SK-N-SH (cell line): ENCODE data around the gene RIMS4. TPM values are rescaled to one million over a fixed set of nuclear protein-coding genes. Genes with fewer than 3 reads are reported as not detected.

Experiments used
- CTCF ChIA-PET: fragments of 300-600, 350-600 bp; formaldehyde crosslinking; extraction: SDS; loops from one replicate; lab custom pipeline; 2021; lab: Yijun Ruan, JAX
- POLR2A ChIA-PET: fragments of 350-600 bp; sonication (Branson Sonifier 250); formaldehyde crosslinking; extraction: SDS; loops from one replicate; lab custom pipeline; 2020; ENCODE audit warnings: antibody characterized with exemption, inconsistent platforms; lab: Yijun Ruan, JAX
- DNase-seq: peaks from one replicate; pipeline ENCODE4 v3.0.0; 2012
- H2AFZ ChIP-seq: fragments of 200-600 bp; sonication (generic); 2 replicates; pipeline ENCODE4 v1.8.1; 2016; ENCODE audit warnings: antibody characterized with exemption, mild to moderate bottlenecking, low read depth
- H3F3A ChIP-seq: fragments of 200-600 bp; sonication (generic); replicated peaks from 2 replicates; pipeline ENCODE3; 2016; ENCODE audit warnings: antibody characterized with exemption, mild to moderate bottlenecking; ENCODE audit not compliant: insufficient read depth
- H3K27ac ChIP-seq, 2 experiments: fragments of 200-500 bp in 1 of 2; fragments of 200-600 bp in 1 of 2; sonication (Bioruptor generic) in 1 of 2; sonication (generic), shearing (Covaris generic) in 1 of 2; 2 replicates each; pipeline versions ENCODE4 v1.5.1 to v1.6.1; 2014 to 2016; ENCODE audit warnings: low read depth in 2 of 2, inconsistent platforms in 1 of 2, low read length in 1 of 2, mild to moderate bottlenecking in 1 of 2, mixed read lengths in 1 of 2
- H3K27me3 ChIP-seq: fragments of 200-600 bp; sonication (generic), shearing (Covaris generic); 2 replicates; pipeline ENCODE4 v1.6.1; 2016; ENCODE audit warnings: mixed run types; ENCODE audit not compliant: insufficient read depth
- H3K36me3 ChIP-seq, 2 experiments: fragments of 200-500 bp in 1 of 2; fragments of 200-600 bp in 1 of 2; sonication (Bioruptor generic) in 1 of 2; sonication (generic) in 1 of 2; replicated peaks in 1 of 2; 2 replicates each; pipeline versions ENCODE3 to v1.5.1; 2014 to 2016; ENCODE audit warnings: low read length in 1 of 2, mild to moderate bottlenecking in 1 of 2; ENCODE audit not compliant: insufficient read depth in 2 of 2, control insufficient read depth in 1 of 2
- H3K4me1 ChIP-seq, 2 experiments: fragments of 200-500 bp in 1 of 2; fragments of 200-600 bp in 1 of 2; sonication (Bioruptor generic) in 1 of 2; sonication (generic), shearing (Covaris generic) in 1 of 2; 2 replicates each; pipeline versions ENCODE4 v1.5.1 to v1.6.1; 2014 to 2016; ENCODE audit warnings: low read depth in 1 of 2, low read length in 1 of 2, mixed run types in 1 of 2; ENCODE audit not compliant: insufficient read depth in 2 of 2, control insufficient read depth in 1 of 2
- H3K4me2 ChIP-seq: fragments of 200-600 bp; sonication (generic), shearing (Covaris generic); 2 replicates; pipeline ENCODE4 v1.6.1; 2017; ENCODE audit warnings: mixed run types
- H3K4me3 ChIP-seq, 2 experiments: fragments of 200-500 bp in 1 of 2; fragments of 200-600 bp in 1 of 2; sonication (Bioruptor generic) in 1 of 2; sonication (generic), shearing (Covaris generic) in 1 of 2; 2 replicates each; pipeline versions ENCODE4 v1.5.1 to v1.8.1; 2014 to 2016; ENCODE audit warnings: low read depth in 2 of 2, inconsistent platforms in 1 of 2, low read length in 1 of 2, mild to moderate bottlenecking in 1 of 2, mixed read lengths in 1 of 2, moderate library complexity in 1 of 2
- H3K79me2 ChIP-seq: fragments of 200-600 bp; sonication (generic); 2 replicates; pipeline ENCODE4 v1.8.1; 2017; ENCODE audit warnings: mild to moderate bottlenecking; ENCODE audit not compliant: insufficient read depth
- H3K9ac ChIP-seq: fragments of 200-600 bp; sonication (generic); 2 replicates; pipeline ENCODE4 v1.6.1; 2017; ENCODE audit warnings: mixed run types
- H3K9me2 ChIP-seq: fragments of 200-600 bp; sonication (generic); 2 replicates; pipeline ENCODE4 v1.6.1; 2017; ENCODE audit warnings: mixed run types
- H3K9me3 ChIP-seq: fragments of 200-600 bp; sonication (generic); 2 replicates; pipeline ENCODE4 v1.6.1; 2017; ENCODE audit warnings: mixed run types, mild to moderate bottlenecking, moderate library complexity
- H4K20me1 ChIP-seq: fragments of 200-600 bp; sonication (generic); 2 replicates; pipeline ENCODE4 v1.6.1; 2017; ENCODE audit warnings: mild to moderate bottlenecking, mixed run types; ENCODE audit not compliant: insufficient read depth
- CTCF ChIP-seq: fragments of 200-600 bp; sonication (generic); IDR thresholded peaks from 2 replicates; pipeline ENCODE4 v1.6.1; 2017; ENCODE audit warnings: antibody characterized with exemption, mild to moderate bottlenecking, moderate library complexity
- ELF1 ChIP-seq: IDR thresholded peaks from 2 replicates; pipeline ENCODE4 v1.4.0; 2012
- EP300 ChIP-seq, 2 experiments: IDR thresholded peaks; 2 replicates each; pipeline versions ENCODE4 v1.4.0 to v1.6.1; 2012; ENCODE audit warnings: borderline replicate concordance in 1 of 2, low read depth in 1 of 2, low read length in 1 of 2
- FOSL2 ChIP-seq: IDR thresholded peaks from 2 replicates; pipeline ENCODE4 v1.4.0; 2012; ENCODE audit warnings: low read depth, mild to moderate bottlenecking, moderate library complexity, borderline replicate concordance
- FOXM1 ChIP-seq: IDR thresholded peaks from 2 replicates; pipeline ENCODE4 v1.4.0; 2012; ENCODE audit warnings: low read depth, mild to moderate bottlenecking
- GABPA ChIP-seq: IDR thresholded peaks from 2 replicates; pipeline ENCODE4 v1.4.0; 2012; ENCODE audit warnings: low read depth, mild to moderate bottlenecking
- JUND ChIP-seq: IDR thresholded peaks from 2 replicates; pipeline ENCODE4 v1.4.0; 2012
- MEF2A ChIP-seq: IDR thresholded peaks from 2 replicates; pipeline ENCODE4 v1.4.0; 2012; ENCODE audit warnings: low read depth, borderline replicate concordance
- MXI1 ChIP-seq: IDR thresholded peaks from 2 replicates; pipeline ENCODE4 v1.6.1; 2012; ENCODE audit warnings: mild to moderate bottlenecking, low read depth, low read length, improper control_type of control experiment
- NFIC ChIP-seq: IDR thresholded peaks from 2 replicates; pipeline ENCODE4 v1.4.0; 2012; ENCODE audit warnings: borderline replicate concordance
- PBX3 ChIP-seq: IDR thresholded peaks from 2 replicates; pipeline ENCODE4; 2012
- RCOR1 ChIP-seq: fragments of 150-350 bp; IDR thresholded peaks from 2 replicates; pipeline ENCODE4 v1.6.1; 2017; ENCODE audit warnings: antibody characterized with exemption, low read length
- REST ChIP-seq: IDR thresholded peaks from 2 replicates; pipeline ENCODE4 v1.6.1; 2012; ENCODE audit warnings: mild to moderate bottlenecking, low read depth, low read length, moderate library complexity
- RXRA ChIP-seq: IDR thresholded peaks from 2 replicates; pipeline ENCODE4 v1.4.0; 2012; ENCODE audit warnings: low read depth, mild to moderate bottlenecking, borderline replicate concordance
- TCF12 ChIP-seq: IDR thresholded peaks from 2 replicates; pipeline ENCODE4 v1.4.0; 2012
- USF1 ChIP-seq: IDR thresholded peaks from 2 replicates; pipeline ENCODE4 v1.4.0; 2012; ENCODE audit warnings: low read depth, borderline replicate concordance
- WGBS: methylation state at CpG from one replicate; pipeline ENCODE4 v1.1.6; 2017; ENCODE audit warnings: low lambda C conversion rate; 5-methylcytosine and 5-hydroxymethylcytosine counted together
- polyA plus RNA-seq, 3 experiments: library from polyadenylated mRNA; depleted of rRNA; stranded (reverse); fragments of >200 nt; gene quantifications; 2 replicates each; pipeline ENCODE4 v1.2.3, GENCODE V29; 2012
- TF ChIP-seq, protein P1 (sequence below): IDR thresholded peaks from 2 replicates; pipeline ENCODE4 v1.4.0; 2012; ENCODE audit warnings: low read depth, borderline replicate concordance
- TF ChIP-seq, protein P2 (sequence below): IDR thresholded peaks from 2 replicates; pipeline ENCODE4 v1.4.0; 2012; ENCODE audit warnings: low read depth

RIMS4 gene
- polyA plus RNA-seq, 1 of the 3 experiments (the other 2 are of a cell fraction) = 0.13 TPM

GRCh38 chr20:44745122-44745597, 65.2 kb downstream of the RIMS4 start:
- no peaks in the 10 kb centered on the region for H4K20me1 ChIP-seq
- TF ChIP-seq TCF12 = no peak
- TF ChIP-seq, protein P1, sequence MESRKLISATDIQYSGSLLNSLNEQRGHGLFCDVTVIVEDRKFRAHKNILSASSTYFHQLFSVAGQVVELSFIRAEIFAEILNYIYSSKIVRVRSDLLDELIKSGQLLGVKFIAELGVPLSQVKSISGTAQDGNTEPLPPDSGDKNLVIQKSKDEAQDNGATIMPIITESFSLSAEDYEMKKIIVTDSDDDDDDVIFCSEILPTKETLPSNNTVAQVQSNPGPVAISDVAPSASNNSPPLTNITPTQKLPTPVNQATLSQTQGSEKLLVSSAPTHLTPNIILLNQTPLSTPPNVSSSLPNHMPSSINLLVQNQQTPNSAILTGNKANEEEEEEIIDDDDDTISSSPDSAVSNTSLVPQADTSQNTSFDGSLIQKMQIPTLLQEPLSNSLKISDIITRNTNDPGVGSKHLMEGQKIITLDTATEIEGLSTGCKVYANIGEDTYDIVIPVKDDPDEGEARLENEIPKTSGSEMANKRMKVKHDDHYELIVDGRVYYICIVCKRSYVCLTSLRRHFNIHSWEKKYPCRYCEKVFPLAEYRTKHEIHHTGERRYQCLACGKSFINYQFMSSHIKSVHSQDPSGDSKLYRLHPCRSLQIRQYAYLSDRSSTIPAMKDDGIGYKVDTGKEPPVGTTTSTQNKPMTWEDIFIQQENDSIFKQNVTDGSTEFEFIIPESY = no peak
- TF ChIP-seq USF1 = no peak
- TF ChIP-seq REST = no peak
- TF ChIP-seq PBX3 = no peak
- no peak for TF ChIP-seq RXRA
- TF ChIP-seq FOSL2 = no peak
- no peak for TF ChIP-seq NFIC
- no peak for TF ChIP-seq GABPA
- no peak for TF ChIP-seq EP300 (IDR thresholded peaks at IDR 0.05; ENCODE audit: borderline replicate concordance in 1 of 2, low read depth in 1 of 2, low read length in 1 of 2)
- TF ChIP-seq FOXM1 = no peak
- no peak for TF ChIP-seq MEF2A
- no peak for TF ChIP-seq RCOR1
- TF ChIP-seq, protein P2, sequence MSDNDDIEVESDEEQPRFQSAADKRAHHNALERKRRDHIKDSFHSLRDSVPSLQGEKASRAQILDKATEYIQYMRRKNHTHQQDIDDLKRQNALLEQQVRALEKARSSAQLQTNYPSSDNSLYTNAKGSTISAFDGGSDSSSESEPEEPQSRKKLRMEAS = no peak
- no peak for TF ChIP-seq JUND
- TF ChIP-seq MXI1 = no peak
- TF ChIP-seq ELF1 = no peak
- no peak for TF ChIP-seq CTCF
- H2AFZ ChIP-seq = no peak overlapping the region
- no peaks in the 10 kb centered on the region for H3K79me2 ChIP-seq
- H3K9ac ChIP-seq = no peak overlapping the region
- POLR2A ChIA-PET = no interaction called here
- no peaks in the 10 kb centered on the region for H3K9me2 ChIP-seq
- no peak overlapping the region for H3K27ac ChIP-seq
- DNase-seq = no peak
- H3K36me3 ChIP-seq = no peaks in the 10 kb centered on the region
- WGBS = 89% methylated on average over 5 of the region's 5 CpGs
- CTCF ChIA-PET = interaction anchor here (1.6 to 5.2 kb wide), 3 partner anchors 18 to 122 kb away, joined by 5 to 110 read pairs (median 26); no protein-coding TSS in a partner anchor
- H3K9me3 ChIP-seq = no peaks in the 10 kb centered on the region
- H3K4me2 ChIP-seq = no peak overlapping the region
- H3K27me3 ChIP-seq = peaks cover 19% of the 10 kb centered on the region
- peaks cover 6 to 38% of the 10 kb centered on the region in 2 experiments; a peak in 3 of 4 replicates for H3K4me1 ChIP-seq
- peaks cover 11% of the 10 kb centered on the region for H3F3A ChIP-seq
- no peak overlapping the region for H3K4me3 ChIP-seq
